Ovary (tissue), 9 donors: ENCODE data around the gene LANCL3. TPM values are rescaled to one million over a fixed set of nuclear protein-coding genes. Genes with fewer than 3 reads are reported as not detected.

Source experiments
- DNase-seq, 5 donors: peaks; one replicate each; pipeline ENCODE4 v3.0.0-alpha.2; 2019 to 2020
- H3K27ac ChIP-seq, 2 donors: fragments of 200-600 bp; one replicate each; pipeline versions ENCODE4 v1.5.1 to v1.8.0; 2019 to 2022
- H3K27me3 ChIP-seq: fragments of 200-600 bp; one replicate; pipeline ENCODE4 v1.8.0; 2022
- H3K36me3 ChIP-seq: fragments of 200-600 bp; sonication (generic); one replicate; pipeline ENCODE4 v1.5.1; 2019
- H3K4me1 ChIP-seq: one replicate; pipeline ENCODE4 v1.8.1; 2013; ENCODE audit warnings: mild to moderate bottlenecking, moderate library complexity; ENCODE audit not compliant: insufficient read depth
- H3K4me3 ChIP-seq: fragments of 200-600 bp; sonication (generic); one replicate; pipeline ENCODE4 v1.5.1; 2017
- H3K9me3 ChIP-seq, 2 donors: fragments of 200-600 bp in 1 of 2; sonication (generic) in 1 of 2; one replicate each; pipeline versions ENCODE4 v1.5.1 to v1.8.1; 2013 to 2019; ENCODE audit warnings: mild to moderate bottlenecking in 1 of 2, moderate library complexity in 1 of 2
- EP300 ChIP-seq: sonication (generic); formaldehyde crosslinking; IDR thresholded peaks from one replicate; pipeline ENCODE4 v1.6.1; 2017; ENCODE audit warnings: antibody characterized with exemption
- POLR2A ChIP-seq: fragments of 450-650 bp; IDR thresholded peaks from one replicate; pipeline ENCODE4 v1.6.1; 2017; ENCODE audit warnings: antibody characterized with exemption, mild to moderate bottlenecking, moderate library complexity
- WGBS, 3 donors: extraction: QIAGEN DNeasy Blood & Tissue Kit in 1 of 3; methylation state at CpG; one replicate each; pipeline versions ENCODE4 v1.1.5 to v1.1.7; 2013 to 2017; 5-methylcytosine and 5-hydroxymethylcytosine counted together
- intact Hi-C, 4 donors: fragments of 100-400 bp; cut with DNase I; formaldehyde crosslinking; loops; one replicate each; pipeline versions ENCODE4 v1.11.0 to v1.15.1; 2022 to 2023
- polyA plus RNA-seq, 2 donors: library from polyadenylated mRNA; stranded (reverse); fragments of 200-250 nt in 1 of 2; fragments of 350-450 nt in 1 of 2; fragmentation: Illumina TruSeq in 1 of 2; extraction: RNeasy Lipid Tissue Mini Kit (QIAGEN cat#74804) in 1 of 2; gene quantifications; one replicate each; pipeline ENCODE4 v1.2.3, GENCODE V29; 2013 to 2014
- total RNA-seq, 7 donors: library from RNA; depleted of rRNA in 2 of 7; stranded (reverse); fragments of >200 nt in 2 of 7; fragmentation: NEBNext Ultra II Directional in 3 of 7; extraction: Animal tissue kit (Norgen Biotek cat#: 25700) in 3 of 7; gene quantifications; one replicate each; pipeline versions ENCODE4 v1.1.0 to v1.2.4, GENCODE V29; 2016 to 2023
- TF ChIP-seq, protein P1 (sequence below), 3 donors: fragments of 450-650 bp in 2 of 3; fragments of 200-600 bp in 1 of 3; IDR thresholded peaks; one replicate each; pipeline versions ENCODE4 v1.5.1 to v1.8.0; 2016 to 2022; ENCODE audit warnings: antibody characterized with exemption in 3 of 3, mild to moderate bottlenecking in 1 of 3
- donor health status: DM: no; HTN: no; CAD: no; lungs with moderate emphysema.
- donor health status: DM: no; HTN: no; CAD: no.
- donor health status: Bipolar disorder and iron deficiency.
- donor health status: DM: yes; HTN: yes; CAD: no.
- donor health status: DM: no; HTN: no; CAD: no.
- donor health status: DM: yes; HTN: yes; CAD: no.

Gene LANCL3
- total and polyA plus RNA-seq, 9 donors = under 0.01 to 0.10 (median 0.04) TPM; not detected in 1

DNA sequence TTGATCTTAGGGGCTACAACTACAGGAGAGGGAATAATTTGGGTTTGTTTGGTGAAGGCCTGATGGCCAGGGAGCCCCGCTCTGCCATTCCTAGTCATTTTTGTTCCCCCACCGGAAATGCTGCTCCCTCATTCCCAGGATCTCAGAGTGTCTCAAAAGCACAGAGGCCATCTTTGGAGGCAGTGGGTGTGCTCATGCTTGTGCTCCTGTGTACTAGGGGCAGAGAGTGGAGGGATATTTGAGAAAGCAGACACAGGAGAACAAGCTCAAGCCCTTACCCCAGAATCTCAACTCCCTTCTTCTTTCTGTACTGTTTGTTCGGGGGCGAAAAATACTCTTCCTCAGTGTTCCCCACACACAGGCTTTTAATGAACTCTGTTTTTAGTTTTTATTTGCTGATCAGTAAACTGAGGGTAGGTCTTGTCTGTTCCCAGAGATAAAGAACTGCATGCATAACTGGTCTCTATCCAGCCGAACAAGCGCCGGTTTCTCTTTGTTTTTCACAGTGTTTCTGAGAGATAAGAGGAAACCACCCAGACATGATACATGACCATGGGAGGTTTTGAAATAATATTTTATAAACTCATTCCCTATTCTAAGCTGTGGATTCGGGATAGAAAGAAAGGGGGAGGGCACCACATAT is 81.2 kb downstream of the LANCL3 start:
- no peak for TF ChIP-seq POLR2A
- TF ChIP-seq, protein P1, sequence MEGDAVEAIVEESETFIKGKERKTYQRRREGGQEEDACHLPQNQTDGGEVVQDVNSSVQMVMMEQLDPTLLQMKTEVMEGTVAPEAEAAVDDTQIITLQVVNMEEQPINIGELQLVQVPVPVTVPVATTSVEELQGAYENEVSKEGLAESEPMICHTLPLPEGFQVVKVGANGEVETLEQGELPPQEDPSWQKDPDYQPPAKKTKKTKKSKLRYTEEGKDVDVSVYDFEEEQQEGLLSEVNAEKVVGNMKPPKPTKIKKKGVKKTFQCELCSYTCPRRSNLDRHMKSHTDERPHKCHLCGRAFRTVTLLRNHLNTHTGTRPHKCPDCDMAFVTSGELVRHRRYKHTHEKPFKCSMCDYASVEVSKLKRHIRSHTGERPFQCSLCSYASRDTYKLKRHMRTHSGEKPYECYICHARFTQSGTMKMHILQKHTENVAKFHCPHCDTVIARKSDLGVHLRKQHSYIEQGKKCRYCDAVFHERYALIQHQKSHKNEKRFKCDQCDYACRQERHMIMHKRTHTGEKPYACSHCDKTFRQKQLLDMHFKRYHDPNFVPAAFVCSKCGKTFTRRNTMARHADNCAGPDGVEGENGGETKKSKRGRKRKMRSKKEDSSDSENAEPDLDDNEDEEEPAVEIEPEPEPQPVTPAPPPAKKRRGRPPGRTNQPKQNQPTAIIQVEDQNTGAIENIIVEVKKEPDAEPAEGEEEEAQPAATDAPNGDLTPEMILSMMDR (IDR thresholded peaks at IDR 0.05) = no peak
- no peak for TF ChIP-seq EP300
- no peak overlapping the region for H3K4me3 ChIP-seq
- intact Hi-C loops = no loop called here
- H3K4me1 ChIP-seq = no peaks in the 10 kb centered on the region
- no peaks in the 10 kb centered on the region for H3K36me3 ChIP-seq
- DNase-seq = no peak
- H3K27me3 ChIP-seq = no peaks in the 10 kb centered on the region
- no peak overlapping the region for H3K27ac ChIP-seq
- H3K9me3 ChIP-seq = no peaks in the 10 kb centered on the region
- 59 to 72% (median 60%) methylated on average over 8 of the region's 8 CpGs for WGBS, 3 donors

DNA sequence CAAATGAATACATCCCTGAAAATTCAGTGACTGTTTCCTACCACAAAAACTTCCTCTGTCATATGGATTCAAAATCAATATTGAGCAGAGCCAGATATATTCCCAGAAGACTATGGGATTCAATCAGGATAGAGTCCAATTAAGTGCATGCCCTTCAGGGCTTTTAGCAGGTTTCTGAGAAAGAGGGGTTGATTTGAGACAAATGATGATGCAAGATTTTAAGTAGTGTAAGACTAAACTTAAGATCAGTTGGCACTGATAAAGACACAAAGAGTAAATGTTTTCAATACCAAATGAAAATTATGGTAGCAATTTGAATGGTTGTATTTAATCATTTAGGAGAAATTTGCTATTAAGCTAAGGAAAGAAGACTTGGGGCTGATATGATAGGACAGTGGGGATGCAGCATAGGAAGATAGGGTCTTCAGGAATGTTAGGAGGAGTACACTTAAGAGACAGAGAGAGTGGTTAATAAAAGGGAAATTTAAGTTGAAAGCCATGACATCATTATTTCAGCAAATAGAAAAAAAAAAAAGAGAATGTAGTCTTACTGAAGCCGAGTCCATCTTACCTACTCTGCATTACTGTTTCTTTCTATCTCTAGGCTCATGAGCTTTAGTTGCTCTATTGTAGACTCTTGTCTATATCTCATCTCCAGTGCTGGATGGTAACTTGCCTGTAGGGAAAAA is 82.1 kb downstream of the LANCL3 start:
- H3K27ac ChIP-seq = no peak overlapping the region
- no peaks in the 10 kb centered on the region for H3K36me3 ChIP-seq
- WGBS, 3 donors = 73 to 88% (median 77%) methylated on average over 1 of the region's 1 CpG
- TF ChIP-seq POLR2A (no peak), EP300 (no peak)
- TF ChIP-seq, protein P1 (IDR thresholded peaks at IDR 0.05) = no peak
- intact Hi-C loops = no loop called here
- no peaks in the 10 kb centered on the region for H3K9me3 ChIP-seq
- H3K4me1 ChIP-seq = no peaks in the 10 kb centered on the region
- H3K27me3 ChIP-seq = no peaks in the 10 kb centered on the region
- no peak overlapping the region for H3K4me3 ChIP-seq
- DNase-seq = no peak

DNA sequence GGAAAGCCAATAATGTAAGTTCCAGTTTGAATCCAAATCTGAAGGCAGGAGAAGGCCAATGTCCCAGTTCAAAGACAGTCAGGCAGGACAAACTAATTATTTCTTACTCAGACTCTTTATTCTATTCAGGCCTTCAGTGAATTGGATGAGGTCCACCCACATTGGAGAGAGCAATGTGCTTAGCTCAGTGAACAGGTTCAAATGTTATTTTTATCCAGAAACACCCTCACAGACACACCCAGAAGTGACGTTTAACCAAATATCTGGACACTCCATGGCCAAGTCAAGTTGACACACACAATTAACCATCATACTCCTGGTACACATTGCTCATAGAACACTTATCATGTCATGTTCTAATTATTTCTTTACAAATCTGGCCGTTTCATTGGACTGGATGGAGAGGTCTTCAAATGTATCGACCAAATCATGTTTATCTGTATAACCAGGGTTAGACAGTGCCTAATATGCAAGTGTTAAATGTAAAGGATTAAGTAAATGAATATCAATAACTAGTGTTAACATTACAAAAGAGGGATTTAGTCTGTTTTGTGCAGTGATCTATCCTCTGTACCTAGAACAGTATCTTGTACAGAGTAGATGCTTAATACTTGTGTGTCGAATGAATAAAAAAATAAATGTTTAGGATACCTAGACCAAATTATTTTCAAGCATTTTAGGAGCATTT is 87.0 kb downstream of the LANCL3 start:
- H3K9me3 ChIP-seq = no peaks in the 10 kb centered on the region
- intact Hi-C loops = no loop called here
- H3K36me3 ChIP-seq = no peaks in the 10 kb centered on the region
- no peaks in the 10 kb centered on the region for H3K4me1 ChIP-seq
- H3K27me3 ChIP-seq = no peaks in the 10 kb centered on the region
- no peak for DNase-seq
- TF ChIP-seq, protein P1 (IDR thresholded peaks at IDR 0.05) = no peak
- TF ChIP-seq POLR2A (no peak), EP300 (no peak)
- no peak overlapping the region for H3K27ac ChIP-seq
- no peak overlapping the region for H3K4me3 ChIP-seq
- WGBS, 3 donors = 63 to 71% (median 65%) methylated on average over 4 of the region's 4 CpGs

DNA sequence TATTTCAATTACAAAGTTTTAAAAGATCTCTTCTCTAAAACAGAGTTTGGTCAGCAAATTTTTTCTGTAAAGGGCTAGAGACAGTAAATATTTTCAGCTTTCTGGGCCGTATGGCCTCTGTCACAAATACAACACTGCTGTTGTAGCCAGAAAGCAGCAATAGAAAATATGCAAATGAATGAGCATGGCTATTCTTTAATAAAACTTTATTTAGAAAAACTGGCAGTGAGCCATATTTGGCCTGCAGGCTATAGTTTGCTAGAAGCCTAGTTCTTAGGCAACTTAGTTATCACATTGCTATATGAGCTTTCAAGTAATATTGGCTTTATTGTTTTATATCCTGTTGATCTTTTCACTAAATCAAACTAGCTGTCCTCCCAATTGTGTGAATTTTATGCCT is 87.6 kb downstream of the LANCL3 start:
- Histone ChIP-seq H3K9me3 (no peaks in the 10 kb centered on the region), H3K27me3 (no peaks in the 10 kb centered on the region), H3K27ac (no peak overlapping the region), H3K36me3 (no peaks in the 10 kb centered on the region), H3K4me3 (no peak overlapping the region), H3K4me1 (no peaks in the 10 kb centered on the region)
- DNase-seq = no peak
- TF ChIP-seq EP300 (no peak), POLR2A (no peak)
- TF ChIP-seq, protein P1 (IDR thresholded peaks at IDR 0.05) = no peak
- intact Hi-C loops = no loop called here
- WGBS, 3 donors = 45 to 77% (median 65%) methylated on average over 1 of the region's 1 CpG
